B cell (primary cell): ENCODE measurements around the gene UAP1L1. TPM values are rescaled to one million over a fixed set of nuclear protein-coding genes. Genes with fewer than 3 reads are reported as not detected.

Experiments used
- ATAC-seq: fragments of 200-7000 bp; cut with Tn5 transposase; one replicate; pipeline ENCODE4 v1.10.0; 2021; ENCODE audit warnings: low read depth, mild to moderate bottlenecking, moderate number of reproducible peaks, moderate library complexity
- CTCF ChIA-PET: fragments of 350-600 bp; sonication (Branson Sonifier 250); formaldehyde crosslinking; loops from one replicate; lab custom pipeline; 2021; ENCODE audit warnings: antibody characterized with exemption, inconsistent platforms; lab: Charles Lee
- POLR2A ChIA-PET: fragments of 350-600 bp; sonication (Branson Sonifier 250); formaldehyde crosslinking; loops from one replicate; lab custom pipeline; 2021; ENCODE audit warnings: antibody characterized with exemption; lab: Charles Lee
- DNase-seq: peaks from one replicate; pipeline ENCODE4 v3.0.0; 2013
- H2AFZ ChIP-seq: 2 replicates; pipeline ENCODE4 v1.6.1; 2012; ENCODE audit warnings: mild to moderate bottlenecking, low read depth, low read length; ENCODE audit not compliant: insufficient read depth, poor library complexity, severe bottlenecking
- H3K27ac ChIP-seq, 2 donors: 1 replicate in 1 of 2; 2 replicates in 1 of 2; pipeline ENCODE4 v1.5.1; 2012 to 2013; ENCODE audit warnings: low read length in 2 of 2, mild to moderate bottlenecking in 2 of 2, moderate library complexity in 1 of 2
- H3K27me3 ChIP-seq, 4 experiments: fragments of 200-600 bp in 1 of 4; sonication (generic) in 1 of 4; replicated peaks in 1 of 4; 1 replicate in 2 of 4; 2 replicates in 2 of 4; pipeline versions ENCODE4 v1.6.1 to v1.7.0; 2013 to 2016; ENCODE audit warnings: low read length in 3 of 4, mild to moderate bottlenecking in 2 of 4, mixed read lengths in 1 of 4, moderate library complexity in 1 of 4; ENCODE audit not compliant: insufficient read depth in 4 of 4, control insufficient read depth in 3 of 4; ENCODE audit errors: control extremely low read depth in 1 of 4
- H3K36me3 ChIP-seq, 2 experiments: replicated peaks in 1 of 2; 1 replicate in 1 of 2; 2 replicates in 1 of 2; pipeline versions ENCODE4 v1.6.1 to v1.7.1; 2013; ENCODE audit warnings: low read length in 1 of 2; ENCODE audit not compliant: insufficient read depth in 2 of 2, control insufficient read depth in 1 of 2; ENCODE audit errors: control extremely low read depth in 1 of 2, extremely low read depth in 1 of 2
- H3K4me1 ChIP-seq, 2 donors: fragments of 200-600 bp in 1 of 2; sonication (generic) in 1 of 2; 1 replicate in 1 of 2; 2 replicates in 1 of 2; pipeline versions ENCODE4 v1.5.1 to v1.6.1; 2013 to 2017; ENCODE audit warnings: low read length in 2 of 2; ENCODE audit not compliant: control insufficient read depth in 2 of 2, insufficient read depth in 2 of 2
- H3K4me2 ChIP-seq: replicated peaks from 2 replicates; pipeline ENCODE3; 2012; ENCODE audit warnings: mild to moderate bottlenecking, low read depth, low read length; ENCODE audit not compliant: poor library complexity, severe bottlenecking
- H3K4me3 ChIP-seq, 5 experiments: fragments of 200-600 bp in 1 of 5; sonication (generic) in 1 of 5; 1 replicate in 3 of 5; 2 replicates in 2 of 5; pipeline versions ENCODE4 v1.5.1 to v1.7.0; 2011 to 2016; ENCODE audit warnings: low read length in 4 of 5, mild to moderate bottlenecking in 4 of 5, low read depth in 2 of 5, control low read depth in 1 of 5, moderate library complexity in 1 of 5; ENCODE audit not compliant: insufficient read depth in 1 of 5; ENCODE audit errors: control extremely low read depth in 1 of 5, extremely low read depth in 1 of 5
- H3K79me2 ChIP-seq: fragments of 200-600 bp; sonication (generic); one replicate; pipeline ENCODE4 v1.6.0; 2016; ENCODE audit warnings: low read length; ENCODE audit not compliant: control insufficient read depth, insufficient read depth
- H3K9ac ChIP-seq: fragments of 200-600 bp; sonication (generic); 2 replicates; pipeline ENCODE4 v1.6.1; 2017; ENCODE audit warnings: mild to moderate bottlenecking, low read length, moderate library complexity
- H3K9me3 ChIP-seq, 3 donors: one replicate each; pipeline versions ENCODE4 v1.6.1 to v1.7.1; 2013; ENCODE audit warnings: low read length in 2 of 3; ENCODE audit not compliant: control insufficient read depth in 2 of 3, insufficient read depth in 1 of 3; ENCODE audit errors: control extremely low read depth in 1 of 3
- H4K20me1 ChIP-seq: 2 replicates; pipeline ENCODE4 v1.6.0; 2012; ENCODE audit warnings: mild to moderate bottlenecking, low read length; ENCODE audit not compliant: insufficient read depth, control insufficient read depth, poor library complexity, severe bottlenecking
- H3K27ac Mint-ChIP-seq: one replicate; pipeline ENCODE4 v1.8.0; 2021; ENCODE audit warnings: mixed read lengths
- H3K27me3 Mint-ChIP-seq: one replicate; pipeline ENCODE4 v1.8.0; 2021; ENCODE audit warnings: mixed read lengths
- H3K4me1 Mint-ChIP-seq: one replicate; pipeline ENCODE4 v1.8.0; 2021; ENCODE audit warnings: mixed read lengths
- H3K4me3 Mint-ChIP-seq: one replicate; pipeline ENCODE4 v1.8.0; 2021; ENCODE audit warnings: mixed read lengths
- H3K9me3 Mint-ChIP-seq: one replicate; pipeline ENCODE4 v1.8.0; 2022; ENCODE audit warnings: mixed read lengths; ENCODE audit not compliant: insufficient read depth
- EZH2 ChIP-seq: IDR thresholded peaks from 2 replicates; pipeline ENCODE4 v1.6.1; 2012; ENCODE audit warnings: borderline replicate concordance, low read depth, mild to moderate bottlenecking, moderate library complexity, low read length; ENCODE audit not compliant: insufficient read depth, poor library complexity, severe bottlenecking
- WGBS: methylation state at CpG from one replicate; pipeline ENCODE4 v1.1.5; 2013; ENCODE audit warnings: missing lambda C conversion rate; ENCODE audit not compliant: insufficient coverage; 5-methylcytosine and 5-hydroxymethylcytosine counted together
- intact Hi-C: fragments of 100-400 bp; cut with micrococcal nuclease; formaldehyde crosslinking; loops from one replicate; pipeline ENCODE4 v1.10.0; 2022
- polyA plus RNA-seq: library from polyadenylated mRNA; depleted of rRNA; stranded (reverse); fragments of >200 nt; gene quantifications from 2 replicates; pipeline ENCODE4 v1.2.3, GENCODE V29; 2012
- total RNA-seq, 2 donors: library from RNA; stranded (reverse); fragments of 120-200 nt in 1 of 2; gene quantifications; 1 replicate in 1 of 2; 2 replicates in 1 of 2; pipeline versions ENCODE4 v1.2.3 to v1.2.4, GENCODE V29; 2013 to 2022
- TF ChIP-seq, protein P1 (sequence below): fragments of 200-600 bp; IDR thresholded peaks from one replicate; pipeline ENCODE4 v1.8.0; 2022; ENCODE audit warnings: antibody characterized with exemption, mild to moderate bottlenecking

The UAP1L1 gene
- total and polyA plus RNA-seq, 2 donors (not counting 1 experiment from before 2014, with no cell fraction given): 29.1 to 47.6 TPM

DNA sequence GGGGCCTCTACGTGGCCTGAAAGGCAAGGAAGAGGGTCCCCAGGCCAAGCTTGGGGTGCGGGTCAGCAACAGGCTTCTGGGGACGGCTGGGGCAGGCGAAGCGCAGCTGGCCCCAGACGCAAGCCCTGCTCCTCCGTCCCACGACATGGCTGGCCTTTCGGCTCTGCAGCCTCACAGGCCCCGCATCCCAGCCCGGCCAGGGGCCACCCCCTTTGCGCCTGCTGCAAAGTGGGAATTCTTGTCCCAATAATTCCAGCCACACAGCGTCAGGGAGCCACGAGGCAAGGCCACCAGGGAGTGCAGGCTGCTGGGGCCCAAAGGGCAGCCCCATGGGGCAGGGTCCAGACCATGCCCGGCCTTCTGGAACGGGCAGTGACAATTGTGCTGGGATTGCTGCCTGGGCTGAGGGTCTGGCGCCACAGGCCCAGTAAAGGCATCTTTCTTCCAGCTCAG is 22.4 kb upstream of the UAP1L1 start:
- 90% methylated on average over 17 of the region's 17 CpGs for WGBS
- no peak for TF ChIP-seq EZH2
- TF ChIP-seq, protein P1, sequence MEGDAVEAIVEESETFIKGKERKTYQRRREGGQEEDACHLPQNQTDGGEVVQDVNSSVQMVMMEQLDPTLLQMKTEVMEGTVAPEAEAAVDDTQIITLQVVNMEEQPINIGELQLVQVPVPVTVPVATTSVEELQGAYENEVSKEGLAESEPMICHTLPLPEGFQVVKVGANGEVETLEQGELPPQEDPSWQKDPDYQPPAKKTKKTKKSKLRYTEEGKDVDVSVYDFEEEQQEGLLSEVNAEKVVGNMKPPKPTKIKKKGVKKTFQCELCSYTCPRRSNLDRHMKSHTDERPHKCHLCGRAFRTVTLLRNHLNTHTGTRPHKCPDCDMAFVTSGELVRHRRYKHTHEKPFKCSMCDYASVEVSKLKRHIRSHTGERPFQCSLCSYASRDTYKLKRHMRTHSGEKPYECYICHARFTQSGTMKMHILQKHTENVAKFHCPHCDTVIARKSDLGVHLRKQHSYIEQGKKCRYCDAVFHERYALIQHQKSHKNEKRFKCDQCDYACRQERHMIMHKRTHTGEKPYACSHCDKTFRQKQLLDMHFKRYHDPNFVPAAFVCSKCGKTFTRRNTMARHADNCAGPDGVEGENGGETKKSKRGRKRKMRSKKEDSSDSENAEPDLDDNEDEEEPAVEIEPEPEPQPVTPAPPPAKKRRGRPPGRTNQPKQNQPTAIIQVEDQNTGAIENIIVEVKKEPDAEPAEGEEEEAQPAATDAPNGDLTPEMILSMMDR: no peak
- Histone ChIP-seq H3K4me3 (no peak overlapping the region), H3K79me2 (no peaks in the 10 kb centered on the region), H3K4me1 (peaks cover 14 to 15% of the 10 kb centered on the region in 2 donors), H3K36me3 (no peaks in the 10 kb centered on the region), H3K9ac (no peak overlapping the region), H4K20me1 (no peaks in the 10 kb centered on the region), H3K9me3 (peaks cover 0 to 14% (median 0%) of the 10 kb centered on the region in 3 donors), H3K27me3 (peaks cover 0 to 44% (median 24%) of the 10 kb centered on the region in 4 experiments), H3K27ac (no peak overlapping the region), H3K4me2 (no peak overlapping the region), H2AFZ (no peak overlapping the region)
- no peak for ATAC-seq
- Mint-ChIP-seq H3K27me3 (peaks cover 7% of the 10 kb centered on the region), H3K27ac (no peak overlapping the region), H3K4me1 (peaks cover 4% of the 10 kb centered on the region), H3K4me3 (no peak overlapping the region), H3K9me3 (no peaks in the 10 kb centered on the region)
- ChIA-PET POLR2A (interaction anchor here (1.0 kb wide), 1 partner anchor 32 kb away, joined by 3 read pairs; the partner anchor contains the start of gene MAN1B1), CTCF (interaction anchor here (1.1 to 2.3 kb wide), 3 partner anchors 8 to 20 kb away, joined by 3 to 9 read pairs (median 9); no protein-coding TSS in a partner anchor)
- no peak for DNase-seq
- intact Hi-C loops: no loop called here
